Raji (cell line): ENCODE data around the gene KRT80.

ENCODE experiments used
- POLR2A ChIP-seq: IDR thresholded peaks from 2 replicates; pipeline ENCODE4 v1.6.1; 2011; ENCODE audit warnings: low read depth, low read length, control low read depth; ENCODE audit not compliant: insufficient read depth

Gene KRT80

DNA sequence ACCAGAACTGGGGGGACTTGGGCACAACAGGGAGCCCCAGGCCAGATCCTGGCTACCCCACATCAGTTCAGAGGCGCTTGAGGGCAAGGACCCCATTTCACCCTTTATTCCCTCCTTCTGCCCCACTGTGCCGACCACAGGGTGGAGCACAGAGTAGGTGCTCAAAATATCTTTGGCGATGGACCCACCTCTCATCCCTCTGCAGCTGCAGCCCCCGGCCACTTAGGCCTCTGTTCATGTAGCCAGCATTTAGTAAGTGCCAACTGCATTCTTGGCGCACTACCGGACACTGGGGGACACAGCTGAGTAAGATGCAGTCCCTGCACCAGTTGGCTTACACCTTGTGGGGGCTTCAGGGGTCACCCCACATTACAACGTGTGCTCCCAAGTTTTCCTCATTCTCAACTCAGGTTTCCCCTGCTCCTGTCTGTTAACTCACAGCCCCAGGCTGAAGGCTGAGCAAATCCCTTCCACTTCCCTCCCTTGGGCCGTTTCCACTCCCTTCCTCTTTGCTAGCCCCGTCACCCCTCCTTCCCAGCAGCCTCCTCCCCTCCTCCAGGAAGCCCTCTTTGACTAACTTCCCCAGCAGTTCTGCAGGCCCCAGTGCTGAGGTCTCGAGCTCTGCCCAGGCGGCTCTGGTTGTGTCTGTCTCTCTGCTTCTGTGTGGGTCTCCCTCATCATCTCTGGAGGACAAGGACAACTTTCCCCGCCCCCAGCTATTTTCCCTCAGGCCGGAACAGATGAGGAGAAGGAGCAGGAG, 26.5 kb downstream of the KRT80 start:
- no peak for TF ChIP-seq POLR2A

DNA sequence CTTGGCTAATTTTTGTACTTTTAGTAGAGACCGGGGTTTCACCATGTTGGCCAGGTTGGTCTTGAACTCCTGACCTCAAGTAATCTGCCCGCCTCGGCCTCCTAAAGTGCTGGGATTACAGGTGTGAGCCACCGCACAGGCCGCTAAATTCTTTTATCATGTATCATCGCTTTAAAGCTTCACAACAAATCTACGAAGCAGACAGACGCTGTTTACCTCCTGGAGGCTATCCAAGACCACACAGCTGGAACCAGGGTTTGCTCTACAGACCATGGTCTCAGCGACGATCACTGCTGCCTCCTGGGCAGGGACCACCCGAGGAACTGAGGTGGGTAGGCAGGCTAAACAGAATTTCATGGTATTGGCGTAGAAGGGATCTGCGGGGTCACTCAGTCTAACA, 27.2 kb downstream of the KRT80 start:
- TF ChIP-seq POLR2A, result no peak

DNA sequence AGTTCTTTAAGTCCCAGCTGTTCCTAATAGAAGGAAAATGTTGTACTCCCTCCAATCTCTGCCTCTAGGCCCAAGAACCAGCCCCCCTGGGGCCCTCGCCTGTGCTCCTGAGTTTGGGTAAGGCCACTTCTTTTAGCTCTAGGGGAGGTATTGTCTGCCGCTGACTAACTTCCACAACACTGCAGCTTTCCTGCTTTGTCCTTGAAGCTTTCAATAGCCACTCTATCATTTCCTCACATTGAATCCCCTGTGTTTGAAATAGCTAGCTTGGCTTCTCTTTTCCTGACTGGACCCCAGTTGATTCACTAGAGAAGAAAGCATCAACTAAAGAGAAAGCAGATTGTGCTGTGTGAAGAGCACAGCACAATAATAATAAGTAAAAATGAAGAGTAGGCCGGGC, 28.8 kb downstream of the KRT80 start:
- TF ChIP-seq POLR2A, result no peak

DNA sequence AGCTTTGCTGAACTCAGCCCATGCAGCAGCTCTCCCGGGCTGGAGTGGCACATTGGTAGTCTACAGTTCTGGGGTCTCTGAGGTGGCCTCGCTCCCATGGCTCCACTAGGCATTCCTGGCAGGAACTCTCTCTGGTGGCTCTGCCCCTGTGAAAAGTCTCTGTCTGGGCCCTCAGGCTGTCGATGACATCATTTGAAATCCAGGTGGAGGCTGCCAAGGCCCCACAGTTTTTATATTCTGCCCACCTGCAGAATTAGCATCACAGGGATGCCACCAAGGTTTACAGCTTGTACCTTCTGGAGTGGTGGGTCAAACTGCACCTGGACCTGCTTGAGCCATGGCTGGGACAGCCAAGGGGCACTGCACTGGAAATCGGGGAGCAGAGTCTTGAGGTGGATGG, 31.6 kb downstream of the KRT80 start:
- no peak for TF ChIP-seq POLR2A

DNA sequence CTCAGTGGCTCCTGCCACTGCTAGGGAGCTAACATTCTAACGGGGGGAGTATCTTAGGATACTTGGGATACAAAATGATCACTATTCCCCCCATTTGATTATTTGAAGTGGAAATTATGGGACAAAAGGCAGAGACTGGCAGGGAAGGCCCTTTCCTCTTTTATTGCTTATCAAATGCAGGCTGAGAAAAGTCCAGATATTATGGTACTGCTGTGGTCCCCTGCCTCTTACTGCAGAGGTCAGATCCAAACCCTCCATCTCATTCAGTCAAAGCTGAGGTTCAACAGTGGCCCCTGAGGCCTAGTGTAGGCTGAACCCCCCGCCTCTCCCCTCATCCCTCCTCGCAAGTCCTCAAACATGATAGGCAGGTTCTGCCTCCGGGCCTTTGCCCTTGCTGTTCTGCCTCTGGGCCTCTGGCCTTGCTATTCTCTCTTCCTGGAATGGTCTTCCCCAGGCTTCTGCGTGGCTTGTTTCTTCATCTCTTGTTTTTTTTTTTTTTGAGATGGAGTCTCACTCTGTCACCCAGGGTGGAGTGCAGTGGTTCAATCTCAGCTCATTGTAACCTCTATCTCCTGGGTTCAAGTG, 34.2 kb downstream of the KRT80 start:
- TF ChIP-seq POLR2A, result no peak

DNA sequence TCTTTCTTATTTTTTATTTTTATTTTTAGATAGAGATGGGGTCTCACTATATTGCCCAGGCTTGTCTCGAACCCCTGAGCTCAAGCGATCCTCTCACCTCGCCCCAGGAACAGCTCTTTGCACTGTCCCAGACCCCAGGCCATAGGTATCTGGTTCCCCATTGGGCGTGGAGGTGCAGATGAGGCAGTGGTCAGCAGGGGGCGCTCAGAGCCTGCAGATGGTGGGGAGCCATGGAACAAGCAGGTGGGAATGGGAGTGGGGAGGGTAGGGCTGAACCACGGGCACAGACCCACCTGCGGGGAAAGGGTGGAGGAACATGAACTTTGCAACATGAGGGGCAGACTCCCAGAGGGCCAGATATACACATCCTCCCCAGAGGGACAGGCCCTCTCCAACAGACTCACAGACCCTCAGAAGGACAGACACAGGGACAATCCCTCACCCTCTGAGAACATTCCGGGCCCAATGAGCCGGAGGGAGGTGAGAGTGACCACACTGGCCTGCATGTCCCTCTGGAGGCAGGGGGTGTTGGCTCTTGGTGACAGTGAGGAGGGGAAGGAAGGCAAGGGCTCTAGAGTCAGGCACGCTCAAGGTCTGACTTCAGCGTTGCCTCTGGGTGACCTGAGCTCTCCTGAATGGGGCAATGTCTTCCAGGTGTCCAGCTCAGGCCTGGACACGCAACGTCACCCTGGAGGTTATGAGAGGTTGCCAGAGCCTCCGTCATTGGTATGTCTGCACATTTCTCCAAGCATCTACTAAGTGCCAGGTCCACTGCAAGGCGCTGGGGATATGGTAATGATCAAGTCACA, 34.9 kb downstream of the KRT80 start:
- no peak for TF ChIP-seq POLR2A

DNA sequence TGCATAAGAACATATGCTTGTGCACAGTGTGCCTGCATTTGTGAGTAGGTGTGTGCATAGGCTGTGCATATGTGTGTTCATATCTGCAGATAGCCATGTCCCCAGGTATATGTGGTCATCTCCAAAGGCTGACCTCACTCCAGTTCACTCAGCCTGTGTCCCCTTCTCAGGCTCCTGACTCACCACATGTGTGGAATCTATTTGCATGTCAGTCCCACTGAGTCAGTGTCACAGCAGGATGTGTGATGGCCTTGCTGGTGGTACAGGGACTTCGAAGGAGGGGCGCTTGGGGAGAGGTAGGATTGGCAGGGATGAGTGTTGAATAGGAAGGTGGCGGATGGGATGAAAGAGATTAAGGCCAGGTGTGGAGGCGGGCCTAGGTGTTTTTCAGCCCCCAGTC, 35.5 kb downstream of the KRT80 start:
- no peak for TF ChIP-seq POLR2A

DNA sequence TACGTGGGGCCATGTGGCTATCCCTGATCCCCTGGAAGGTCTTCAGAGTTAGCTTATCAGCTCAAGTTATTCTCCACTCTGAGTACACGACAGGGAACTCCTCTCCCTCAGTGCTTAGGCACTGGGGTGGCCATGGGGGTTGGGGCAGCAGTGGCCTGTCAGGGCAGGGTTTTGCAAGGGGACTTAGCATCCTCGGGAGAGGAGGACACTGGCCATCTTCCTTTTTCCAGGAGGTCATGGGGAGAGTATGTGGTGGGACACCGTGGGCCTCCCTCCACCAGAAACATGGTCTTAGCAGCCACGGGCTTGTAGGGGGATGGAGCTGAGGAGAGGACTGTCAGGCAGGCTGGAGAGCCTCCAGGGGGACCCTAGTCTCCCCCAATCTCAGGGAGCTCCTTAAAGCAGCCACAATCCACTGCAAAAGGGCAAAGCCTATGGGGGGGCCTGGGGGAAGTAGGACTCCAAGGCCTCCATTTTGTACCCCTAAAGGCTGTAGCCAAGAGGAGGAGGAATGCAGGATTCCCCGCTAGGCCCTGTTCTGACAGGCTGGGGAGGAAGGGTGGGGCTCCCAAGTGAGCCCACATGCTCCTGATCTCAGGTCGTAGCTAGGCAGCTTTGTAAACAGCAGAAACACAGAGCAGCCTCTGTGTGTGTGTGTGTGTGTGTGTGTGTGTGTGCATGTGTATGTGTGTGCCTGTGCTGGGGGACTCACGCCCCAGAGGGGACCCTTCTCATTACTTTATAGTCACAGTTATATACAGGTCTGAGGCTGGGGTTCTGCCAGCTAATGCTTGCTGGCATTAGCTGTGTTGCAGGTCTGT, 36.6 kb downstream of the KRT80 start:
- no peak for TF ChIP-seq POLR2A

DNA sequence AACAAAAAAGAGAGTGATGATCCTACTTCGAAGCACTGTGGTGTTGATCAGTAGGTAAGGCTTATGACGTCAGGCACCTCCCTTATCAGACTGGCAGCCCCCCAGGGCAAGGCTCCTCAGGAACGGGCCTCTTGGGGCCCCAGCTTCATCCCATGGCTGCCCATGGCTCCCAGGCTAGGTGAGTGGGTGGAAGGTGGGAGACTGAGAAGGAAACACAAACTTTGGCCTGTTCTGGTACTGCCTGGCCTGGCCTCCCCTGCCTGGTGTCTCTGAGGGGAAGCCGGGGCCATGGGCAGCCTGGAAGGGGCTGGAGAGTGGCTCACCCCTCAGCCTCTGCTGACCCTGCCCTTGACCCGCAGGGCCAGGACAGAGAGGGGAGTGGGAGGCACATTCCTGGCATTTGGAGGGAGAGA, 38.9 kb downstream of the KRT80 start:
- no peak for TF ChIP-seq POLR2A

DNA sequence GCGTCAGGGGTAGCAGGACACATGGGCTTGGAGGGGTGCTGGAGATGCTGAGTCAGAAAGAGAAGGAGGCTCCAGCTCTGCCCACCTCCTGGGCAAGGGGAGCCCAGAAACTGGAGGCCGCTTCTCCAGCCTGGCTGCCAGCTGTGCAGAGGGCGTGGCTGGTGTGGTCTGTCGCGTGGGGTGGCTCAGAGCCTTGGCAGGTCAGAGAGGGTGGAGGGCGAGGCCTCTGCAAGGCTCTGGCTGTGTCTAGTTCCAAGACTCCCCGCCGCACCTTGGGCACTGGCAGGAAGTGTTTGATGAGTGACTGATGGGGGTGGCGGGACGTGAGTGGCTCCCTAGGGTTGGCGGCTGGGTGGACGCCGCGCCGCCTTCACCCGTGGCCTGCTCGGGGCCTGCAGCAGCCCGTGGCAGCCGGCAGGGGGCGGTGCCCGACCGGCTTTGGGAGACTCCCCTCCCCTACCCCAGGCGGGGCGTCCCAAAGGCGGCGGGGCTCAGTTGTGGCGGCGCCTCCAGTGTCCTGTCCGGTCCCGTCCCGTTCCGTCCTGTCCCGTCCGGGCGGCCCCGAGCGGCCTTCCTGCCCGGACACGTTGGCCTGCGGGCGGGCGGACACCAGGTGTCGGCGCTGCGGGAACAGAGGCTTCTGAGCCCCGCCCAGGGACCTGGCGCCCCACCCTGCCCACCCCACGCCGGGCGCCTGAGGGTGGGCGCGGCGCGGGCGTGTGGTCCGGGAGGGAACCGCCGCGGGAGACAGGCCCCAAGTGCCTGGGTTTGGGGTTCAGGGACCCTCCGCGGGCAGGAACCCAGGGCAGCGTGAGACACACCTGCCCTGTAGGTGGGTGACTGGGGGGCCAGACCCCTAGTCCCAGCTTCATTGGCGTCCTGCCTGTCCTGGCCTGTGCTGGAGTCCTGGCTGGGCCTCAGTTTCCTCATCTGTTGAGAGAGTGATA, 39.7 kb downstream of the KRT80 start:
- TF ChIP-seq POLR2A, result no peak

DNA sequence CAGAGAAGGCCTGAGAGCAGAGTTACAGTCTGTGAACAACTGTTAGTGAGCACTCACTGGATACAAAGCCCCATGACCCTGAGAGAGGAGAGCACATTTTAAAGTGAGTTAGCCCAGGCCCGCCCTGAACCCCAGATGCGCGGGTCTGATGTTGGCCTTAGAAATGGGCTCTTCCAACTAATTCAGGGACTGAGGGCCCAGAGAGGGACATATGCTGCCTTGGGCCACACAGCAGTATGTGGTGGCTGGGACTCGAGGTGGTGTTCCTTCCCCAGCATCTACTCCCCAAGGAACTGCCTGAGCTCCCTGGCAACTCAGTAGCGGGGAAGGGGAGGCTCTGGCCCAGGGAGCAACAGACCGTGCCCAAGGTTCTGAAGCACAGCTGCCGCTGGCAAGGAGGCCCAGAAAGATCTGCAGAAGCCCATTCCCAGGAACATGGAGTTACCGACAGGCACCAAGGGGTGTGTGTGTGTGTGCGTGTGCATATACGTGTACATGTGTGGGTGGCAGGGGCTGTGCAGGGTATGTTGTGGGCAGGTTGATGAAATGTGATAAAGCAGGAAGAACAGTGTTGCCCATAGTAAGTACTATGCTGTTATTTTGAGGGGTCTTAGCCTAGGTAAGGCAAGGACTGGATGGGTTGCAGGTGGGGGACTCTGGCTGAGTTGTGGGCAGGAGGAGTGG, 40.5 kb downstream of the KRT80 start:
- no peak for TF ChIP-seq POLR2A

DNA sequence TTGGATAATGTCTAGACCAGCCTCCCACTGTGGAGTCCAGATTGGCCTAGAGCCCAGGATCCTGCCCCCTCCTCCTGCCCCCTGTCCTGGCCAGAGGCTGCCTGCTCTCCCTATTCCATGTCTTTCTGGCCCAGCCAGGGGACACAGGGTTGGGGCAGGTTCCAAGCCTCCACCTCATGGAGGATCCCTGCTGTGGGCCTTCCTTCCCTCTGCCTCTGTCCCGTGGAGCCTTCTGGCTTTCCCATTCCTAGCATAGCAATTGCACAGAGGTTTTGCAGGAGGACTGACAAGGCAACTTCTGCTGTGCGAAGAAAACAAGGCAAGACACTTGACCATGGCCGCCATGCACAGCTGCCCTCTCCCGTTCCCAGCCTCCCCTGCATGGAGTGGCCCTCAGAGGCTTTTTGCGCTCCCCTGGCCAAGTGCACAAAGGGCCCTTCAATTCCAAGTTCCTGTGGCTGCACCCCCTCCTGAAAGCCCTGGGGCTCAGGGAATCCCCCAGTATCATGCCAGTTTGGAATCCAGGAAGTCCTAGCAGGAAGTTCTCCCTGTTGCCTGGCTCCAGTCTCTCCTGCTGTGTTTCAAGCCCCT, 42.1 kb downstream of the KRT80 start:
- no peak for TF ChIP-seq POLR2A

DNA sequence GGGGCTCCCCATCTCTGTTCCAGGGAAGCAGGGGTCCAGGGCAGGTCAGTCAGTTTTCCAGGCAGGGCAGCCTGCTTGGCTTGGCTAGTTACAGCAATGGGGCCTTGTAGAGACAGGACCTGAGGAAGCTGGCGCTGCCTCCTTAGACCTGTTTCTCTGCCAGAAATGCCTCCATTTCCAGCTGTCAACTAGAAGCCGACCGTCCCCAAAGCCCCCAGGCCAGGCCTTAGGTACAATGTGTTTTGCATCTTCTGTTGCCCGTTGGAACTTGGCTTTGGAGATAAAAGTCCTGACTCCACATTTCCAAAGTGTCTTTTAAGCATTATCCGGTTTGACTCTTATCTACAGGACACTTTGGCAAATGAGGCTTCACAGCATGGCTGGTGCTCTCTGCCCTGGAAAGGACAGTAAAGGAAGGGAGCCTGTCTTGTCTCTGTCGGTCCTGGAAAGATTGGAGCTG, 42.6 kb downstream of the KRT80 start:
- no peak for TF ChIP-seq POLR2A
